ENCODE results near the gene GLCE.

DNA sequence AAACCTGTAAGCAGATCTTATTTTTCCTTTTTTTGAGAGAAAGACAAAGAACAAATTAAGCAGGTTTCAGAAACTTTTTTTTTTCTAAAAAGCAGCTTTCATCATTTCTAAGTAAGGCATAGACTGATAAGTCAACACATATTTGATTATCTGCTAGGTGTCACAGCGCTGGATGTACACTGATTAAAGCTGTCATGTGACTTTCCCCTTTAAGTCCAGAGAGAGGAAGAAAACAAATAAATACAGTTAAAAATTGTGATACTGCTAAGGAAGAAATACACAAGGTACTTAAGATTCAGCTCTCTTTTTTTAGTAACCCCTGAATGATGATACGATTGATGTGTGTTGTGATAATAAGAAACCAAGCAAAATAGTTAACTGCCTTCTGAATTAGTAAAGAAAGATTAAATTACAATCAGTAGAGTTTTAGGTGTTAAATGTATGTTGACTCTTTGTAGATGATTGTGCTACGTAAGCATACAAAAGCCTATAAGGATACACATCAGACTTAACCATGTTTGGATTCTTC lies 2.8 kb downstream of the GLCE start:
- TF ChIP-seq, protein P1, sequence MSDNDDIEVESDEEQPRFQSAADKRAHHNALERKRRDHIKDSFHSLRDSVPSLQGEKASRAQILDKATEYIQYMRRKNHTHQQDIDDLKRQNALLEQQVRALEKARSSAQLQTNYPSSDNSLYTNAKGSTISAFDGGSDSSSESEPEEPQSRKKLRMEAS (IDR thresholded peaks at IDR 0.05) = no peak
- TF ChIP-seq, protein P2, sequence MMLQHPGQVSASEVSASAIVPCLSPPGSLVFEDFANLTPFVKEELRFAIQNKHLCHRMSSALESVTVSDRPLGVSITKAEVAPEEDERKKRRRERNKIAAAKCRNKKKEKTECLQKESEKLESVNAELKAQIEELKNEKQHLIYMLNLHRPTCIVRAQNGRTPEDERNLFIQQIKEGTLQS (IDR thresholded peaks at IDR 0.05) = no peak
- TF ChIP-seq, protein P3, sequence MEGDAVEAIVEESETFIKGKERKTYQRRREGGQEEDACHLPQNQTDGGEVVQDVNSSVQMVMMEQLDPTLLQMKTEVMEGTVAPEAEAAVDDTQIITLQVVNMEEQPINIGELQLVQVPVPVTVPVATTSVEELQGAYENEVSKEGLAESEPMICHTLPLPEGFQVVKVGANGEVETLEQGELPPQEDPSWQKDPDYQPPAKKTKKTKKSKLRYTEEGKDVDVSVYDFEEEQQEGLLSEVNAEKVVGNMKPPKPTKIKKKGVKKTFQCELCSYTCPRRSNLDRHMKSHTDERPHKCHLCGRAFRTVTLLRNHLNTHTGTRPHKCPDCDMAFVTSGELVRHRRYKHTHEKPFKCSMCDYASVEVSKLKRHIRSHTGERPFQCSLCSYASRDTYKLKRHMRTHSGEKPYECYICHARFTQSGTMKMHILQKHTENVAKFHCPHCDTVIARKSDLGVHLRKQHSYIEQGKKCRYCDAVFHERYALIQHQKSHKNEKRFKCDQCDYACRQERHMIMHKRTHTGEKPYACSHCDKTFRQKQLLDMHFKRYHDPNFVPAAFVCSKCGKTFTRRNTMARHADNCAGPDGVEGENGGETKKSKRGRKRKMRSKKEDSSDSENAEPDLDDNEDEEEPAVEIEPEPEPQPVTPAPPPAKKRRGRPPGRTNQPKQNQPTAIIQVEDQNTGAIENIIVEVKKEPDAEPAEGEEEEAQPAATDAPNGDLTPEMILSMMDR (IDR thresholded peaks at IDR 0.05; ENCODE audit: low read depth, low read length, missing input control) = no peak
- TF ChIP-seq SP1 (IDR thresholded peaks at IDR 0.05) (no peak), REST (IDR thresholded peaks at IDR 0.05) (no peak), JUND (IDR thresholded peaks at IDR 0.05) (no peak), EGR1 (IDR thresholded peaks at IDR 0.05; ENCODE audit: low read depth in 2 of 2) (no peak), ZBTB33 (IDR thresholded peaks at IDR 0.05) (no peak), TAF1 (conservative IDR thresholded peaks at IDR 0.05) (no peak), RAD21 (IDR thresholded peaks at IDR 0.05) (no peak), YY1 (IDR thresholded peaks at IDR 0.05) (no peak), NR2F2 (IDR thresholded peaks at IDR 0.05) (no peak), GABPA (IDR thresholded peaks at IDR 0.05 in 1 of 2, conservative IDR thresholded peaks at IDR 0.05 in 1 of 2) (no peak), FOXA1 (IDR thresholded peaks at IDR 0.05) (no peak)

Measured in liver (tissue), 3 donors.